Osteoblast (primary cell): ENCODE data around the gene APOBEC3F. TPM values are rescaled to one million over a fixed set of nuclear protein-coding genes. Genes with fewer than 3 reads are reported as not detected.
"Not testable (repeated sequence)": the region's sequence is repeated elsewhere in the genome, so short reads cannot be mapped to it uniquely, and the experiment has no call there.

ENCODE experiments used
- DNase-seq: peaks from one replicate; pipeline ENCODE4 v3.0.0; 2011; ENCODE audit warnings: low spot score, mixed read lengths; ENCODE audit not compliant: insufficient read length; ENCODE audit errors: missing footprints
- H2AFZ ChIP-seq: 2 replicates; pipeline ENCODE4 v1.6.0; 2011; ENCODE audit warnings: mild to moderate bottlenecking, low read length
- H3K27ac ChIP-seq: 2 replicates; pipeline ENCODE4 v1.5.1; 2011; ENCODE audit warnings: mild to moderate bottlenecking, low read depth, low read length, moderate library complexity
- H3K27me3 ChIP-seq: 2 replicates; pipeline ENCODE4 v1.6.0; 2012; ENCODE audit warnings: mild to moderate bottlenecking, control low read depth, inconsistent platforms, low read length, moderate library complexity; ENCODE audit not compliant: insufficient read depth
- H3K36me3 ChIP-seq: 2 replicates; pipeline ENCODE4 v1.5.1; 2011; ENCODE audit warnings: mild to moderate bottlenecking, low read length, control low read depth, moderate library complexity; ENCODE audit not compliant: insufficient read depth
- H3K4me1 ChIP-seq: 2 replicates; pipeline ENCODE4 v1.5.1; 2011; ENCODE audit warnings: mild to moderate bottlenecking, low read length, control low read depth, moderate library complexity; ENCODE audit not compliant: insufficient read depth
- H3K4me2 ChIP-seq: 2 replicates; pipeline ENCODE4 v1.6.0; 2011; ENCODE audit warnings: mild to moderate bottlenecking, low read length; ENCODE audit not compliant: insufficient read depth
- H3K4me3 ChIP-seq: fragments of 200-600 bp; sonication (generic); 3 replicates; pipeline ENCODE4 v1.5.1; 2012; ENCODE audit warnings: mild to moderate bottlenecking, low read length, inconsistent platforms; ENCODE audit not compliant: insufficient read depth
- H3K79me2 ChIP-seq: 2 replicates; pipeline ENCODE4 v1.6.0; 2012; ENCODE audit warnings: mild to moderate bottlenecking, low read length, control low read depth, inconsistent platforms; ENCODE audit not compliant: insufficient read depth
- H3K9me3 ChIP-seq: 2 replicates; pipeline ENCODE4 v1.5.1; 2011; ENCODE audit warnings: low read depth, low read length, control low read depth
- H4K20me1 ChIP-seq: 2 replicates; pipeline ENCODE4 v1.6.0; 2012; ENCODE audit warnings: mild to moderate bottlenecking, low read length, control low read depth; ENCODE audit not compliant: insufficient read depth
- CTCF ChIP-seq: IDR thresholded peaks from 2 replicates; pipeline ENCODE4 v1.5.1; 2011; ENCODE audit warnings: mild to moderate bottlenecking, low read depth, low read length, moderate library complexity; ENCODE audit errors: extremely low read depth
- total RNA-seq: library from RNA; depleted of rRNA; stranded (reverse); fragments of >200 nt; gene quantifications from 2 replicates; pipeline ENCODE4 v1.2.3, GENCODE V29; 2012

The APOBEC3F gene
- total RNA-seq, 1 donor: 5.1 TPM

GRCh38 chr22:39077912-39078311 lies 37.2 kb downstream of the APOBEC3F start:
- H2AFZ ChIP-seq: peak overlapping the region; percentile 80
- not testable (repeated sequence) for H3K9me3 ChIP-seq, H3K36me3 ChIP-seq, H3K4me1 ChIP-seq, DNase-seq, H3K79me2 ChIP-seq, H4K20me1 ChIP-seq, H3K27me3 ChIP-seq, H3K27ac ChIP-seq
- H3K4me3 ChIP-seq: peak overlapping the region; percentile 75
- peak overlapping the region; percentile 84 for H3K4me2 ChIP-seq

GRCh38 chr22:39078329-39078728 lies 37.7 kb downstream of the APOBEC3F start:
- H3K79me2 ChIP-seq: no peaks in the 10 kb centered on the region
- no peak for DNase-seq
- H3K27me3 ChIP-seq: no peaks in the 10 kb centered on the region
- no peaks in the 10 kb centered on the region for H3K36me3 ChIP-seq
- no peak overlapping the region for H3K27ac ChIP-seq
- H3K9me3 ChIP-seq: no peaks in the 10 kb centered on the region
- no peak for TF ChIP-seq CTCF
- H2AFZ ChIP-seq: no peak overlapping the region
- H4K20me1 ChIP-seq: no peaks in the 10 kb centered on the region
- H3K4me2 ChIP-seq: no peak overlapping the region
- H3K4me1 ChIP-seq: no peaks in the 10 kb centered on the region
- no peak overlapping the region for H3K4me3 ChIP-seq

- not testable (repeated sequence) for H3K9me3 ChIP-seq, H3K4me2 ChIP-seq, H3K4me3 ChIP-seq, H3K4me1 ChIP-seq, H3K36me3 ChIP-seq, H3K79me2 ChIP-seq, H3K27me3 ChIP-seq, DNase-seq, H2AFZ ChIP-seq, H3K27ac ChIP-seq, H4K20me1 ChIP-seq
These were observed 38.5 kb downstream of the APOBEC3F start for GRCh38 chr22:39079054-39079637.

GRCh38 chr22:39080052-39080762 lies 39.5 kb downstream of the APOBEC3F start:
- Histone ChIP-seq H3K27ac (no peak overlapping the region), H3K79me2 (no peaks in the 10 kb centered on the region), H2AFZ (no peak overlapping the region), H3K4me2 (no peak overlapping the region), H3K4me1 (no peaks in the 10 kb centered on the region), H3K36me3 (no peaks in the 10 kb centered on the region), H4K20me1 (no peaks in the 10 kb centered on the region), H3K9me3 (no peaks in the 10 kb centered on the region), H3K4me3 (no peak overlapping the region), H3K27me3 (no peaks in the 10 kb centered on the region)
- DNase-seq: peak; percentile 53
- no peak for TF ChIP-seq CTCF

- TF ChIP-seq CTCF: no peak
- DNase-seq: no peak
- Histone ChIP-seq H3K36me3 (no peaks in the 10 kb centered on the region), H3K4me2 (no peak overlapping the region), H3K79me2 (no peaks in the 10 kb centered on the region), H2AFZ (no peak overlapping the region), H3K4me3 (no peak overlapping the region), H3K27me3 (no peaks in the 10 kb centered on the region), H3K27ac (no peak overlapping the region), H4K20me1 (no peaks in the 10 kb centered on the region), H3K4me1 (no peaks in the 10 kb centered on the region), H3K9me3 (no peaks in the 10 kb centered on the region)
These were observed 40.4 kb downstream of the APOBEC3F start for GRCh38 chr22:39081016-39081415.
